MM.1S (cell line): ENCODE measurements around the gene NCOR2.

Source experiments
- DNase-seq: peaks from one replicate; pipeline ENCODE4 v3.0.0-alpha.2; 2015
- H2AFZ ChIP-seq: fragments of 300-600 bp; sonication (generic); 2 replicates; pipeline ENCODE4 v1.6.0; 2016; ENCODE audit warnings: antibody characterized with exemption, low read length
- H3F3A ChIP-seq: fragments of 300-600 bp; sonication (generic); 2 replicates; pipeline ENCODE4 v1.6.1; 2016; ENCODE audit warnings: mild to moderate bottlenecking, antibody characterized with exemption, low read length, moderate library complexity, mixed read lengths; ENCODE audit not compliant: insufficient read depth
- H3K27ac ChIP-seq: fragments of 300-600 bp; sonication (generic); 2 replicates; pipeline ENCODE4 v1.5.1; 2016; ENCODE audit warnings: mild to moderate bottlenecking, low read length
- H3K27me3 ChIP-seq: fragments of 300-600 bp; sonication (generic); replicated peaks from 2 replicates; pipeline ENCODE4 v1.6.0; 2016; ENCODE audit warnings: low read length; ENCODE audit not compliant: insufficient read depth
- H3K36me3 ChIP-seq: fragments of 300-600 bp; sonication (generic); replicated peaks from 2 replicates; pipeline ENCODE4 v1.6.1; 2016; ENCODE audit warnings: mild to moderate bottlenecking, low read length, mixed read lengths; ENCODE audit not compliant: insufficient read depth
- H3K4me1 ChIP-seq: fragments of 300-600 bp; sonication (generic); 2 replicates; pipeline ENCODE4 v1.6.1; 2016; ENCODE audit warnings: low read length, mixed read lengths
- H3K4me2 ChIP-seq: fragments of 300-600 bp; sonication (generic); 2 replicates; pipeline ENCODE4 v1.6.0; 2016; ENCODE audit warnings: low read depth, low read length
- H3K4me3 ChIP-seq: fragments of 300-600 bp; sonication (generic); 2 replicates; pipeline ENCODE4 v1.5.1; 2016; ENCODE audit warnings: low read length, mixed read lengths
- H3K79me2 ChIP-seq: fragments of 300-600 bp; sonication (generic); 2 replicates; pipeline ENCODE4 v1.6.1; 2016; ENCODE audit warnings: mixed run types, low read length, mixed read lengths
- H3K9ac ChIP-seq: fragments of 300-600 bp; sonication (generic); 2 replicates; pipeline ENCODE4 v1.6.1; 2016; ENCODE audit warnings: low read length, mixed read lengths
- H3K9me2 ChIP-seq: fragments of 300-600 bp; sonication (generic); replicated peaks from 2 replicates; pipeline ENCODE4 v1.6.1; 2016; ENCODE audit warnings: mild to moderate bottlenecking, low read length, mixed read lengths; ENCODE audit not compliant: insufficient read depth
- H3K9me3 ChIP-seq: fragments of 300-600 bp; sonication (generic); replicated peaks from 2 replicates; pipeline ENCODE4 v1.6.1; 2016; ENCODE audit warnings: mild to moderate bottlenecking, low read length, mixed read lengths; ENCODE audit not compliant: insufficient read depth
- H4K20me1 ChIP-seq: fragments of 300-600 bp; sonication (generic); 2 replicates; pipeline ENCODE4 v1.6.1; 2016; ENCODE audit warnings: mild to moderate bottlenecking, low read length, moderate library complexity, mixed read lengths; ENCODE audit not compliant: insufficient read depth
- CTCF ChIP-seq: fragments of 300-600 bp; sonication (generic); IDR thresholded peaks from 2 replicates; pipeline ENCODE4 v1.5.1; 2016; ENCODE audit warnings: antibody characterized with exemption, low read length, mixed read lengths
- EZH2 ChIP-seq: fragments of 300-600 bp; sonication (generic); optimal IDR thresholded peaks from 2 replicates; pipeline ENCODE3; 2017; ENCODE audit warnings: low read depth, mild to moderate bottlenecking, antibody characterized with exemption, low read length, mixed read lengths
- EZH2phosphoT487 ChIP-seq: fragments of 300-600 bp; sonication (generic); IDR thresholded peaks from 2 replicates; pipeline ENCODE4 v1.6.1; 2018; ENCODE audit warnings: antibody characterized with exemption, low read length

The NCOR2 gene

DNA sequence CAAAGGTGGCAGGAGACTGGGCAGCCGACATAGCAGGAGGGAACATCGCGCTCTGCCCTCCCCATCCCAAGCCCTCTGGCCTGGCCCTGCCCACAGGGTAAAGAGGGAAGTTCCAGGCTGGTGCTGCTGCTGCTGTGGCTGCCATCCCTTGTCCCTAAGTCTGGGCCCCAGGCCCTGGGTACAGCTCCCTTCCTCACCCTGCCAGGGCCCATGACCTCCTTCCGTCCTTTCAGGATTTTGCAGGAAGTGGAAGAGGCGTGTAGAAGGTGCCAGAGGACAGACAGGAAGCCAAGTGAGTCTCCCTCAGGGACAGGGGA, 14.7 kb upstream of the NCOR2 start:
- no peak overlapping the region for H3K4me3 ChIP-seq
- H3K27ac ChIP-seq = no peak overlapping the region
- DNase-seq = no peak
- TF ChIP-seq EZH2phosphoT487 (no peak), EZH2 (no peak), CTCF (no peak)
- no peaks in the 10 kb centered on the region for H3K9me3 ChIP-seq
- no peak overlapping the region for H2AFZ ChIP-seq
- no peaks in the 10 kb centered on the region for H3K4me1 ChIP-seq
- no peaks in the 10 kb centered on the region for H4K20me1 ChIP-seq
- no peaks in the 10 kb centered on the region for H3K9me2 ChIP-seq
- H3K79me2 ChIP-seq = no peaks in the 10 kb centered on the region
- no peaks in the 10 kb centered on the region for H3K36me3 ChIP-seq
- no peak overlapping the region for H3K9ac ChIP-seq
- H3K27me3 ChIP-seq = no peaks in the 10 kb centered on the region
- H3K4me2 ChIP-seq = no peak overlapping the region
- no peaks in the 10 kb centered on the region for H3F3A ChIP-seq

DNA sequence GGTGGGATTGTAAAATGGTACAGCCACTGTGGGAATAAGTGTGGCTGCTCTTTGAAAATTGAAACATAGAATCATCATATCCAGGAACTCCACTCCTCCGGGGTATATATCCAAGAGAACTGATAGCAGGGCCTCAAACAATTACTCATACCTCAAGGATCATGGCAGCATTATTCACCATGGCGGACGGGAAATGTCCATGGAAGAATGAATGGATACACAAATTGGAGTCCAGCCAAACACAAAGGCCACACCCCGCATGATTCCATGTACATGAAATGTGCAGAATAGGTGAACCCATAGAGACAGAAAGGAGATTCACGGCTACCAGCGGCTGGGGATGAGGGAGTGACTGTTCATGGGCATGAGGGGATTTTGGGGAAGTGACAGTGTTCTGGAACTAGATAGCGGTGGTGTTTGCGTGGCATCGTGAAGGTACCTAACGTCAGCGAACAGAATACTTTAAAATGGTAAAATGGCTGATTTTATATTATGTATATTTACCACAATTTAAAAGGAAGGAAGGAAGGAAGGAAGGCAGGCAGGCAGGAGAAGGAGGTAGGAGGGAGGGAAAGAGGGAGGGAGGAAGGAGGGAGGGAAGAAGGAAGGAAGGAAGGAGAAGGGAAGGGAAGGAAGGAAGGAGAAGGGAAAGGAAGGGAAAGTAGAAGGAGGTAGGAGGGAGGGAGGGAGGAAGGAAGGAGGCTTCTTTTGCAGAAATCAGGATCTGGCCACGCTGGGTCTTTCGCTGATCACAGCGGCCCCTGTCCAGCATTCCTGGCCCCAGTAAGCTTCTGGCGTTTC, 14.1 kb upstream of the NCOR2 start:
- no peak overlapping the region for H3K9ac ChIP-seq
- H3K27ac ChIP-seq = no peak overlapping the region
- H3K4me2 ChIP-seq = no peak overlapping the region
- H3K36me3 ChIP-seq = no peaks in the 10 kb centered on the region
- H3K9me3 ChIP-seq = no peaks in the 10 kb centered on the region
- H3K27me3 ChIP-seq = no peaks in the 10 kb centered on the region
- no peaks in the 10 kb centered on the region for H3F3A ChIP-seq
- no peaks in the 10 kb centered on the region for H4K20me1 ChIP-seq
- no peak overlapping the region for H3K4me3 ChIP-seq
- H3K79me2 ChIP-seq = no peaks in the 10 kb centered on the region
- no peaks in the 10 kb centered on the region for H3K4me1 ChIP-seq
- TF ChIP-seq EZH2phosphoT487 (no peak), CTCF (no peak), EZH2 (no peak)
- DNase-seq = no peak
- H3K9me2 ChIP-seq = no peaks in the 10 kb centered on the region
- no peak overlapping the region for H2AFZ ChIP-seq

DNA sequence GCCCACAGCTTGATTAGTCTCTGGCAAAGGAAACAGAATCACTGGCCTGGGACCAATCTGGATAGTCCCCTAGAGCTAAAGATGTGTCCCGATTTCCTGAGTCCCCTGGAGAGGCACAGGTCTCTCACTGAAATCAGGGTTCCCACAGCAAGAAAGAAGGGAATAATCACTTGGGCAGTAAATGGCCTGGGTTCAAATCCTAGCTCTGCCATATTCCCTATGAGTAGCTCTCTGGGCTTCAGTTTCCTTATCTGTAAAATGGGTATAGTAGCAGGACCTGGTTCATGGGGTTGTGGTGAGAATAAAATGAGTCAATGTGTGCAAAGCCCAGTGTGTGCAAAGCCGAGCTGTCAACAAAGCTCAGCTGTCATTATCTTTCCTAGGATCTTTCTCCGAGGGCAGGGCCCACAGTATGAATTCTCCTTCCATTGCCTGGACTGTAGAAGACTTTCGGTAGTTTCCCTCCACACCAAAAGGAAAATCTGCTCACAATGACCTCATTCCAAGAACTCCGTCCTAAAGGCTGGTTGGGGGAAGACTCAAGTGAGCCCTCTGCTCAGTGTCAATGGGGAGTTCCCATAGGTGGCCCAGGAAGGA, 12.6 kb upstream of the NCOR2 start:
- H3K79me2 ChIP-seq = no peaks in the 10 kb centered on the region
- no peak overlapping the region for H3K4me3 ChIP-seq
- TF ChIP-seq EZH2phosphoT487 (no peak), CTCF (no peak), EZH2 (no peak)
- H3K9me2 ChIP-seq = no peaks in the 10 kb centered on the region
- H3K4me1 ChIP-seq = no peaks in the 10 kb centered on the region
- no peak overlapping the region for H3K27ac ChIP-seq
- no peak overlapping the region for H3K9ac ChIP-seq
- H3K36me3 ChIP-seq = no peaks in the 10 kb centered on the region
- no peaks in the 10 kb centered on the region for H3K27me3 ChIP-seq
- no peaks in the 10 kb centered on the region for H3F3A ChIP-seq
- DNase-seq = no peak
- no peaks in the 10 kb centered on the region for H3K9me3 ChIP-seq
- no peaks in the 10 kb centered on the region for H4K20me1 ChIP-seq
- H3K4me2 ChIP-seq = no peak overlapping the region
- H2AFZ ChIP-seq = no peak overlapping the region
